T-cell (primary cell): Measurements from ENCODE around the gene GPS2. TPM values are rescaled to one million over a fixed set of nuclear protein-coding genes. Genes with fewer than 3 reads are reported as not detected.

Experiments used
- ATAC-seq, 4 experiments: fragments of 200-7000 bp in 3 of 4; fragments of 150-1000 bp in 1 of 4; cut with Tn5 transposase; replicated peaks in 1 of 4; 1 replicate in 3 of 4; 2 replicates in 1 of 4; pipeline ENCODE4 v1.10.0; 2021; ENCODE audit warnings: moderate library complexity in 3 of 4, mild to moderate bottlenecking in 2 of 4, moderate number of reproducible peaks in 1 of 4
- CTCF ChIA-PET, 2 donors: fragments of 300-600 bp; sonication (Branson Sonifier 250); formaldehyde crosslinking; loops; one replicate each; lab custom pipeline; 2022; ENCODE audit warnings: antibody characterized with exemption in 2 of 2; lab: Charles Lee
- POLR2A ChIA-PET, 2 donors: fragments of 300-600 bp; sonication (Branson Sonifier 250); formaldehyde crosslinking; loops; one replicate each; lab custom pipeline; 2022; ENCODE audit warnings: antibody characterized with exemption in 2 of 2; lab: Charles Lee
- DNase-seq, 35 experiments: peaks; one replicate each; pipeline versions ENCODE4 v3.0.0 to v3.0.0-alpha.2; 2013 to 2023
- H3K27ac ChIP-seq: one replicate; pipeline ENCODE4 v1.5.1; 2013; ENCODE audit warnings: low read length
- H3K27me3 ChIP-seq, 2 experiments: replicated peaks in 1 of 2; 1 replicate in 1 of 2; 2 replicates in 1 of 2; pipeline versions ENCODE4 v1.6.1 to v1.7.0; 2013; ENCODE audit warnings: low read length in 1 of 2, mixed read lengths in 1 of 2; ENCODE audit not compliant: control insufficient read depth in 2 of 2, insufficient read depth in 2 of 2; ENCODE audit errors: extremely low read depth in 1 of 2
- H3K36me3 ChIP-seq, 2 donors: 1 replicate in 1 of 2; 2 replicates in 1 of 2; pipeline versions ENCODE4 v1.6.1 to v1.7.0; 2013; ENCODE audit warnings: low read length in 1 of 2; ENCODE audit not compliant: control insufficient read depth in 2 of 2, insufficient read depth in 1 of 2; ENCODE audit errors: extremely low read depth in 1 of 2
- H3K4me1 ChIP-seq, 2 experiments: 1 replicate in 1 of 2; 2 replicates in 1 of 2; pipeline versions ENCODE4 v1.6.1 to v1.7.0; 2013; ENCODE audit warnings: low read length in 2 of 2, mixed read lengths in 1 of 2; ENCODE audit not compliant: insufficient read depth in 2 of 2, control insufficient read depth in 1 of 2; ENCODE audit errors: extremely low read depth in 1 of 2
- H3K4me3 ChIP-seq, 2 donors: 1 replicate in 1 of 2; 2 replicates in 1 of 2; pipeline versions ENCODE4 v1.5.1 to v1.7.0; 2013; ENCODE audit warnings: mild to moderate bottlenecking in 2 of 2, low read length in 1 of 2, moderate library complexity in 1 of 2; ENCODE audit not compliant: control insufficient read depth in 1 of 2; ENCODE audit errors: extremely low read depth in 1 of 2
- H3K9me3 ChIP-seq: 2 replicates; pipeline ENCODE4 v1.7.0; 2013
- H3K27ac Mint-ChIP-seq, 2 donors: one replicate each; pipeline ENCODE4 v1.8.0; 2020 to 2021; ENCODE audit warnings: mild to moderate bottlenecking in 2 of 2, mixed read lengths in 2 of 2
- H3K27me3 Mint-ChIP-seq, 2 donors: one replicate each; pipeline ENCODE4 v1.8.0; 2021 to 2022; ENCODE audit warnings: mixed read lengths in 2 of 2
- H3K36me3 Mint-ChIP-seq: one replicate; pipeline ENCODE4 v1.8.0; 2021; ENCODE audit warnings: mixed read lengths
- H3K4me1 Mint-ChIP-seq, 3 donors: one replicate each; pipeline ENCODE4 v1.8.0; 2020 to 2022; ENCODE audit warnings: mixed read lengths in 3 of 3, mild to moderate bottlenecking in 1 of 3
- H3K4me3 Mint-ChIP-seq, 3 donors: one replicate each; pipeline ENCODE4 v1.8.0; 2020 to 2022; ENCODE audit warnings: mild to moderate bottlenecking in 3 of 3, mixed read lengths in 3 of 3, moderate library complexity in 3 of 3
- H3K9me3 Mint-ChIP-seq, 3 donors: one replicate each; pipeline ENCODE4 v1.8.0; 2020 to 2022; ENCODE audit warnings: mixed read lengths in 3 of 3
- WGBS: methylation state at CpG from one replicate; pipeline ENCODE4 v1.1.5; 2013; ENCODE audit warnings: missing lambda C conversion rate; ENCODE audit not compliant: insufficient coverage; 5-methylcytosine and 5-hydroxymethylcytosine counted together
- total RNA-seq, 35 experiments: library from RNA in 6 of 35; stranded (reverse) in 6 of 35; fragments of 120-200 nt in 1 of 35; gene quantifications; one replicate each; pipeline versions ENCODE4 v1.2.1 to v1.2.4 and lab custom pipeline; 2013 to 2026

Gene GPS2
- total RNA-seq, 5 donors from 2014 or later (not counting 1 experiment from before 2014, with no cell fraction given) = 114 to 129 (median 125) TPM

GRCh38 chr17:7325031-7325528 lies 9.9 kb upstream of the GPS2 start:
- POLR2A ChIA-PET = interaction anchor here (0.6 kb wide), 2 partner anchors 77 to 268 kb away, joined by 4 to 6 read pairs; no protein-coding TSS in a partner anchor
- no peak overlapping the region for H3K4me3 Mint-ChIP-seq
- H3K27ac Mint-ChIP-seq = no peak overlapping the region

GRCh38 chr17:7324438-7324779 lies 9.2 kb upstream of the GPS2 start:
- ATAC-seq = no peak
- H3K4me3 Mint-ChIP-seq = no peak overlapping the region
- H3K27me3 Mint-ChIP-seq = no peaks in the 10 kb centered on the region
- no peak overlapping the region for H3K27ac ChIP-seq
- no peaks in the 10 kb centered on the region for H3K9me3 Mint-ChIP-seq
- H3K4me1 ChIP-seq = peaks cover 2 to 23% of the 10 kb centered on the region in 2 experiments
- peak overlapping the region in 1 of 2 donors; percentile 34 for H3K27ac Mint-ChIP-seq
- DNase-seq = no peak
- H3K4me1 Mint-ChIP-seq = peaks cover 16 to 25% (median 21%) of the 10 kb centered on the region in 3 donors
- no peak overlapping the region for H3K4me3 ChIP-seq
- peaks cover 18% of the 10 kb centered on the region for H3K36me3 Mint-ChIP-seq
- POLR2A ChIA-PET = interaction anchor here in 1 of 2 donors (0.6 kb wide), 1 partner anchor 268 kb away, joined by 4 read pairs; no protein-coding TSS in a partner anchor
- H3K36me3 ChIP-seq = peaks cover 33 to 67% of the 10 kb centered on the region in 2 donors
- CTCF ChIA-PET = interaction anchor here (0.6 to 0.9 kb wide), 3 partner anchors 9 to 278 kb away, joined by 3 to 8 read pairs (median 3); no protein-coding TSS in a partner anchor
- 87% methylated on average over 3 of the region's 3 CpGs for WGBS
- H3K27me3 ChIP-seq = no peaks in the 10 kb centered on the region
- H3K9me3 ChIP-seq = no peaks in the 10 kb centered on the region

More at GRCh38 chr17:7325031-7325528, 9.9 kb upstream of the GPS2 start:
- no peaks in the 10 kb centered on the region for H3K27me3 ChIP-seq
- Mint-ChIP-seq H3K27me3 (no peaks in the 10 kb centered on the region), H3K36me3 (peaks cover 18% of the 10 kb centered on the region), H3K9me3 (no peaks in the 10 kb centered on the region), H3K4me1 (peaks cover 23 to 32% (median 27%) of the 10 kb centered on the region in 3 donors)
- 100% methylated on average over 2 of the region's 19 CpGs for WGBS
- DNase-seq (no peak), ATAC-seq (no peak)
- H3K9me3 ChIP-seq = no peaks in the 10 kb centered on the region
- no peak overlapping the region for H3K27ac ChIP-seq
- H3K4me3 ChIP-seq = no peak overlapping the region
- CTCF ChIA-PET = interaction anchor here (0.6 to 0.9 kb wide), 3 partner anchors 8 to 279 kb away, joined by 3 to 8 read pairs (median 3); no protein-coding TSS in a partner anchor
- peaks cover 33 to 66% of the 10 kb centered on the region in 2 donors for H3K36me3 ChIP-seq
- H3K4me1 ChIP-seq = peaks cover 2 to 27% of the 10 kb centered on the region in 2 experiments

GRCh38 chr17:7323731-7324437 lies 8.7 kb upstream of the GPS2 start:
- Mint-ChIP-seq H3K4me3 (no peak overlapping the region), H3K27me3 (no peaks in the 10 kb centered on the region), H3K27ac (peak overlapping the region in 1 of 2 donors; percentile 34), H3K4me1 (peaks cover 13 to 23% (median 21%) of the 10 kb centered on the region in 3 donors), H3K9me3 (no peaks in the 10 kb centered on the region), H3K36me3 (peaks cover 19% of the 10 kb centered on the region)
- CTCF ChIA-PET = interaction anchor here (0.6 to 0.9 kb wide), 3 partner anchors 9 to 178 kb away, joined by 3 to 8 read pairs (median 6); no protein-coding TSS in a partner anchor
- POLR2A ChIA-PET = no interaction called here
- DNase-seq (peak in 31 of 35 experiments; percentile 21 to 77 (median 55)), ATAC-seq (peak in 3 of 4 experiments; percentile 40 to 54 (median 46))
- Histone ChIP-seq H3K27me3 (no peaks in the 10 kb centered on the region), H3K27ac (no peak overlapping the region), H3K4me1 (peaks cover 2 to 23% of the 10 kb centered on the region in 2 experiments), H3K36me3 (peaks cover 35 to 69% of the 10 kb centered on the region in 2 donors), H3K4me3 (no peak overlapping the region), H3K9me3 (no peaks in the 10 kb centered on the region)
- WGBS = 82% methylated on average over 30 of the region's 39 CpGs

GRCh38 chr17:7322520-7323194 lies 7.5 kb upstream of the GPS2 start:
- Histone ChIP-seq H3K4me1 (peaks cover 0 to 13% of the 10 kb centered on the region in 2 experiments), H3K4me3 (no peak overlapping the region), H3K36me3 (peaks cover 45 to 81% of the 10 kb centered on the region in 2 donors), H3K27me3 (no peaks in the 10 kb centered on the region), H3K27ac (no peak overlapping the region), H3K9me3 (no peaks in the 10 kb centered on the region)
- WGBS = 99% methylated on average over 14 of the region's 22 CpGs
- Mint-ChIP-seq H3K36me3 (peaks cover 25% of the 10 kb centered on the region), H3K4me1 (peaks cover under 1 to 10% (median 9%) of the 10 kb centered on the region in 3 donors), H3K9me3 (no peaks in the 10 kb centered on the region), H3K27ac (no peak overlapping the region), H3K27me3 (no peaks in the 10 kb centered on the region), H3K4me3 (no peak overlapping the region)
- ChIA-PET CTCF (interaction anchor here in 1 of 2 donors (0.5 kb wide), 1 partner anchor 169 kb away, joined by 4 read pairs; no protein-coding TSS in a partner anchor), POLR2A (no interaction called here)
- DNase-seq = no peak
- no peak for ATAC-seq

- Mint-ChIP-seq H3K9me3 (no peaks in the 10 kb centered on the region), H3K27me3 (no peaks in the 10 kb centered on the region), H3K27ac (no peak overlapping the region), H3K4me3 (no peak overlapping the region), H3K4me1 (peaks cover 2 to 8% (median 6%) of the 10 kb centered on the region in 3 donors), H3K36me3 (peaks cover 30% of the 10 kb centered on the region)
- POLR2A ChIA-PET = interaction anchor here in 1 of 2 donors (0.6 kb wide), 1 partner anchor 16 kb away, joined by 3 read pairs; no protein-coding TSS in a partner anchor
- Histone ChIP-seq H3K27me3 (no peaks in the 10 kb centered on the region), H3K36me3 (peaks cover 40 to 81% of the 10 kb centered on the region in 2 donors), H3K4me1 (peaks cover 0 to 9% of the 10 kb centered on the region in 2 experiments), H3K27ac (no peak overlapping the region), H3K9me3 (no peaks in the 10 kb centered on the region), H3K4me3 (no peak overlapping the region)
- DNase-seq = no peak
- no peak for ATAC-seq
- CTCF ChIA-PET = interaction anchor here in 1 of 2 donors (0.7 kb wide), 1 partner anchor 123 kb away, joined by 3 read pairs; the partner anchor contains the start of gene CHRNB1
- WGBS = 96% methylated on average over 14 of the region's 15 CpGs
Observed at GRCh38 chr17:7321466-7321865, 6.3 kb upstream of the GPS2 start.
